Measurements from ENCODE around the gene FRMD5.

The FRMD5 gene

DNA sequence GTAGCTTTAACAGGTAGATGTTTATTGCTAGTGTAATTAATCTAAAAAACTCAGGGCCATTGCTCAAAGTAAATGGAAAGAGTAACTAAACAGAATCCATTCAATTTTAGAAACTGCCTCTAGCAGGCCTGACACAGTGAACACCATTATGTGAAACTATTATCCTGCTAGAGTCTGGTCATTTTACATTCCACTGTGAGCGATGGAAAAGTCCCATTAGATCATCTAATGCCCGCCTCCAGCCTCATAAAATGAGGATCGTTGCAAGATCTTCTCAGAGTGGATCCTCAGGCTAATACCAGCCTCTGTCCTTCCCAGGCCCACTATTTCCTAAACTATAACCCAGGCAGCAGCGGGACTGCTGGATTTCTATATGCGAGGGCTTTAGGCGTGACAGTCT lies 260.6 kb downstream of the FRMD5 start:
- no peaks in the 10 kb centered on the region for H3K36me3 ChIP-seq (ENCODE audit: insufficient read depth)
- no peak overlapping the region for H3K4me2 ChIP-seq
- no peaks in the 10 kb centered on the region for H4K20me1 ChIP-seq (ENCODE audit: insufficient read depth)
- no peak overlapping the region for H2AFZ ChIP-seq (ENCODE audit: low read depth)
- no peak overlapping the region for H3K27ac ChIP-seq
- H3K27me3 ChIP-seq (ENCODE audit: insufficient read depth, low read depth): no peaks in the 10 kb centered on the region
- no peak overlapping the region for H3K4me3 ChIP-seq (IDR thresholded peaks at IDR 0.05; ENCODE audit: insufficient read depth, low read depth, low read length)
- no peak overlapping the region for H3K9ac ChIP-seq
- TF ChIP-seq, protein P1, sequence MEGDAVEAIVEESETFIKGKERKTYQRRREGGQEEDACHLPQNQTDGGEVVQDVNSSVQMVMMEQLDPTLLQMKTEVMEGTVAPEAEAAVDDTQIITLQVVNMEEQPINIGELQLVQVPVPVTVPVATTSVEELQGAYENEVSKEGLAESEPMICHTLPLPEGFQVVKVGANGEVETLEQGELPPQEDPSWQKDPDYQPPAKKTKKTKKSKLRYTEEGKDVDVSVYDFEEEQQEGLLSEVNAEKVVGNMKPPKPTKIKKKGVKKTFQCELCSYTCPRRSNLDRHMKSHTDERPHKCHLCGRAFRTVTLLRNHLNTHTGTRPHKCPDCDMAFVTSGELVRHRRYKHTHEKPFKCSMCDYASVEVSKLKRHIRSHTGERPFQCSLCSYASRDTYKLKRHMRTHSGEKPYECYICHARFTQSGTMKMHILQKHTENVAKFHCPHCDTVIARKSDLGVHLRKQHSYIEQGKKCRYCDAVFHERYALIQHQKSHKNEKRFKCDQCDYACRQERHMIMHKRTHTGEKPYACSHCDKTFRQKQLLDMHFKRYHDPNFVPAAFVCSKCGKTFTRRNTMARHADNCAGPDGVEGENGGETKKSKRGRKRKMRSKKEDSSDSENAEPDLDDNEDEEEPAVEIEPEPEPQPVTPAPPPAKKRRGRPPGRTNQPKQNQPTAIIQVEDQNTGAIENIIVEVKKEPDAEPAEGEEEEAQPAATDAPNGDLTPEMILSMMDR (conservative IDR thresholded peaks at IDR 0.05; ENCODE audit: low read depth, low read length): no peak
- no peaks in the 10 kb centered on the region for H3K4me1 ChIP-seq (ENCODE audit: low read depth, poor library complexity, severe bottlenecking)
- no peaks in the 10 kb centered on the region for H3K79me2 ChIP-seq (ENCODE audit: insufficient read depth, low read depth)

DNA sequence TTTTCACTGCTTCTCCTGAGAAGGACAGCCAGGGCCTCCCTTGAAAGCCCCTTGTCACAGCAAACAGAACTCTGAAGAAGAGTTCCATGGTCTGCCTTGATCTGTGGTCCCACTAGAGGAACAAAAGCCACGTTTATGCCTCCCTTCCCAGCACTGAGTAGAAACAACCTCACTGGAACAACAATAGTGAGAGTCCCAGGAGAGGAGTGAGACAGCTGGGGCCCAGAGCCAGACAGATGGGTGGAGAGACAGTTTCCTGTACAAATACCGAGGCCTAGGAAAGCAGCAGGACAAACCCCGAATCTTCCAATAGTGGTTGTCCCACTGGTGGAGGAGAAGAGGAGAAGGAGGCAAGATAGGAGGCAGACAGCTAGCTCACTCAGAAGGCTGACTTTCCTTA lies 262.2 kb downstream of the FRMD5 start:
- Histone ChIP-seq H3K79me2 (ENCODE audit: insufficient read depth, low read depth) (no peaks in the 10 kb centered on the region), H3K36me3 (ENCODE audit: insufficient read depth) (no peaks in the 10 kb centered on the region), H3K4me2 (no peak overlapping the region), H4K20me1 (ENCODE audit: insufficient read depth) (no peaks in the 10 kb centered on the region), H3K27ac (no peak overlapping the region), H3K4me1 (ENCODE audit: low read depth, poor library complexity, severe bottlenecking) (no peaks in the 10 kb centered on the region), H2AFZ (ENCODE audit: low read depth) (no peak overlapping the region), H3K4me3 (IDR thresholded peaks at IDR 0.05; ENCODE audit: insufficient read depth, low read depth, low read length) (no peak overlapping the region), H3K9ac (no peak overlapping the region), H3K27me3 (ENCODE audit: insufficient read depth, low read depth) (no peaks in the 10 kb centered on the region)
- TF ChIP-seq, protein P1 (conservative IDR thresholded peaks at IDR 0.05; ENCODE audit: low read depth, low read length): no peak

DNA sequence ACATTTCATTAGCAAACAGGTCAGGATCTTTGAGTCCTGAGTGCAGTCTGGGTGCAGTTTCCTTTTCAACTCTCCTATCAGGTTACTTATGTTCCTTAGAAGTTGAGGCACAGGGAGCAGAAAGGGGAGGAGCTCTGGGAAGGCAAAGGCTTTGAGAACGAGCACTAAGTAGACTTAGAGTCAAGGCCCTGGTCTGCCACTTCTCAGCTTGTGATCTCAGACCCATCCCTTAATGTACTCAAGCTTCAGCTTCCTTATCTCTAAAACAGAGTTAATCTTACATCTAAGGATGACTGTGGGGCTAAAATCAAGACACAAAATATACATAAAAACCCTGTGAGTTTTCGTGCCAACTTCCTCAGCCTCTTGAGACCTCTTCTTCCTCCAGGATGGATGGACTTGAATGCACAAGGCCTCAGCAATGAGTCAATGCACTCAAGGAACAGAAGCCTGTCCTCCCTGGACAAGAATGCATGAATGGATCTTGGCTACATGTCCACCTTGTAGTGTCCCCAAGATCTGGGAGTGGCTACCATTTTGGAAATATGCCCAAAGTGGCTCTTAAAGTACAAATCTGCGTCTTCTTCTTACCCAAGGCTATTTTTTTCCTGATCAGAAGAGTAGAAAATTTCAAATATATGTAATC lies 263.2 kb downstream of the FRMD5 start:
- Histone ChIP-seq H3K79me2 (ENCODE audit: insufficient read depth, low read depth) (no peaks in the 10 kb centered on the region), H3K9ac (no peak overlapping the region), H3K27ac (no peak overlapping the region), H2AFZ (ENCODE audit: low read depth) (no peak overlapping the region), H4K20me1 (ENCODE audit: insufficient read depth) (no peaks in the 10 kb centered on the region), H3K4me2 (no peak overlapping the region), H3K27me3 (ENCODE audit: insufficient read depth, low read depth) (no peaks in the 10 kb centered on the region), H3K36me3 (ENCODE audit: insufficient read depth) (no peaks in the 10 kb centered on the region), H3K4me1 (ENCODE audit: low read depth, poor library complexity, severe bottlenecking) (no peaks in the 10 kb centered on the region), H3K4me3 (IDR thresholded peaks at IDR 0.05; ENCODE audit: insufficient read depth, low read depth, low read length) (no peak overlapping the region)
- TF ChIP-seq, protein P1 (conservative IDR thresholded peaks at IDR 0.05; ENCODE audit: low read depth, low read length): no peak

DNA sequence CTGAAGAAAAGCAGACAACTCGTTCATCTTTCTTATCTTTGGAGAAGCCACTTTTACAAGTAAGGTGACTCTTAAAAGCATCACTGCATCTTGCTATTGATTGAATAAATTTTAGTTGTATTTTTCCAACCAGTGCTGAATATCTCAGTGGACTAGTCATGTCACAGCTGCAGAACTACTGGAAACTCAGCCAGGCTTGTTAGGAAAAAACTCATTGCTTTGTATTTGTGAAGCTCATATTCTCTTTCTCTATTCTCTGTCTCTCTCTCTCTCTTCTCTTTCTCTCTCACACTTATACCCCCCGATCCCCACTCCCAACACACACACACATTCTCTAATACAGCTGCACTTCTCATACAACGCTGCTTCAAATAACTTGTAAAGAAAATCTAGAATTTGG lies 264.0 kb downstream of the FRMD5 start:
- Histone ChIP-seq H2AFZ (ENCODE audit: low read depth) (no peak overlapping the region), H3K4me2 (no peak overlapping the region), H3K9ac (no peak overlapping the region), H3K4me1 (ENCODE audit: low read depth, poor library complexity, severe bottlenecking) (no peaks in the 10 kb centered on the region), H3K27me3 (ENCODE audit: insufficient read depth, low read depth) (no peaks in the 10 kb centered on the region), H4K20me1 (ENCODE audit: insufficient read depth) (no peaks in the 10 kb centered on the region), H3K4me3 (IDR thresholded peaks at IDR 0.05; ENCODE audit: insufficient read depth, low read depth, low read length) (no peak overlapping the region), H3K79me2 (ENCODE audit: insufficient read depth, low read depth) (no peaks in the 10 kb centered on the region), H3K36me3 (ENCODE audit: insufficient read depth) (no peaks in the 10 kb centered on the region), H3K27ac (no peak overlapping the region)
- TF ChIP-seq, protein P1 (conservative IDR thresholded peaks at IDR 0.05; ENCODE audit: low read depth, low read length): no peak
